GM21529 (cell line): ENCODE measurements around the gene GUCY2D.
"Not testable (repeated sequence)": the region's sequence is repeated elsewhere in the genome, so short reads cannot be mapped to it uniquely, and the experiment has no call there.

Experiments used
- ATAC-seq: cut with Tn5 transposase; IDR thresholded peaks from one replicate; pipeline ENCODE4 v1.9.1; 2021; ENCODE audit not compliant: unreplicated experiment

The GUCY2D gene

DNA sequence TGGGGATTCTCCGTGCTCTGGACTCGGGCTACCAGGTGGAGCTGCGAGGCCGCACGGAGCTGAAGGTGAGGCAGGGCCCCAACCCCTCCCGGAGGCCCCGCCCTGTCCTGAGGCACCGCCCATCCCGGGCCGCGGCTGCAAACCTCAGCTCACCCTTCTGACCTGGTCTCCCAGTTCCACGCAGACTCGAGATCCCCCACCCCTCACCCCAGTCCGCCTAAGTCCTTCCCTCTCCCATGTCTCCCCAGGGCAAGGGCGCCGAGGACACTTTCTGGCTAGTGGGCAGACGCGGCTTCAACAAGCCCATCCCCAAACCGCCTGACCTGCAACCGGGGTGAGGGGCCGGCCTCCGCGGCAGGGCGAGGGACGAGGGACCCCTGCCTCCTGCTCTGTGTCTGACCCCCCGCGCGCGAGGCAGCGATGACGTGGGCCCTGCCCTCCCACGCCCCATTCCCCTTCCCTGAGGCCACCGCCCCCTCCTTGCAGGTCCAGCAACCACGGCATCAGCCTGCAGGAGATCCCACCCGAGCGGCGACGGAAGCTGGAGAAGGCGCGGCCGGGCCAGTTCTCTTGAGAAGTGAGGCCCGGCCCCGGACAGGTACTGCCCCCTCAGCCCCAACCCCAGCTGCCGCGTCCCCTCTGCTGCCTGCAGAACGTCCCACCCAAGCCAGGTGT is 13.7 kb downstream of the GUCY2D start:
- no peak for ATAC-seq

DNA sequence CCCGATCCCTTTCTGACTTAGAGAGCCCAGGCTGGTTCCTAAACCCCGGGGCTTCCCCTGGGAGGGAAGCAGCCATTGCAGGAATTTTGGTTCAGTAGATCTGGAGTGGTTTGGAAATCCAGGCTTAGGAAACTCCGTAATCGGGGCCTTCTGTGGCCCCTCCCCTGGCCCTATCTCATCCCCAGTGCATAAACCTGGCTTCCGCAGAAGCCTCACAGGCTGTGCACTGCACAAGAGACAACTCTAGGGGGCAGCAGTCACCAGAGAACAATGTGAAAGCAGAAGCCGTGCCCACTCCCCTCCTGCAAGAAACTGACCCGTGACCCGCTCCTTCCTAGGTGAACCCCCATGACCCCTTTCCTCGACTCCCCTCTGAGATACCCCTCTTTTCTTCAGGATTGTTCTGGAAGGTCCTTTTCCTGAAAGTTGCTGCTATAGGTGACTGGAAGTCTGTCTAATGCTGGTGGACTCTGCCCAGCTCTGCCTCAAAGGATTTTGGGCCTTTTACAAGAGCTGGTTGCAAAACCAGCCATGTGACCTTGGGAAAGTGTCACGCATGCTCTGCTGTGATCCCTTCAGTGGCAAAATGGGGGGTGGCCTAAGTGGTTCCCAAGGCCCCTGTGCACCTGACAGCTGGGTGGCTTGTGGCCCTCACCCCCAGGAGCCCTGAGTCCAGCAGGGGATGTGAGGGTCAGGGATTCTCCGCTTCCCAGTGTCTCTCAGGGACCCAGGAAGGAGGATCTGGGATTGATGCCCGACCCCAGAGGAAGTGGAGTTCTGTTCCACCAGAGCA is 14.4 kb downstream of the GUCY2D start:
- ATAC-seq = no peak

DNA sequence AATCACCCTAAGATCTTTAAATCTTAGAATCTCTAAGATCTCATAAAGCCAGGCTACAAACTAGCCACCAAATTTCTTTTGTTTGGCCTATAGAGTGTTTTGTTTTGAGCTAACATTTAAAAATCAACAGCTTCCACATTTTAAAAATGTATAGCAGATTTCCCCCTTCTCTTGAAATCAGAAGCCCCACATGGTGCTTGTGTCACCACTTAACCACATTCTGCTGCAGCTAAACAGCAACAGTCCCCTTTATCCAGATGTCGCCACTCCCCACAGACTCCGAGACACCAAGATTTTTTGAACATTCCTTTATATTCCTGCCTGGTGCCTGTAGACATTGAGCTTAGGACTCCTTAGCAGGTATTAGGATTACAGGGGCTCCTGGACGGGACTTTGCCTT is 16.0 kb downstream of the GUCY2D start:
- no peak for ATAC-seq

DNA sequence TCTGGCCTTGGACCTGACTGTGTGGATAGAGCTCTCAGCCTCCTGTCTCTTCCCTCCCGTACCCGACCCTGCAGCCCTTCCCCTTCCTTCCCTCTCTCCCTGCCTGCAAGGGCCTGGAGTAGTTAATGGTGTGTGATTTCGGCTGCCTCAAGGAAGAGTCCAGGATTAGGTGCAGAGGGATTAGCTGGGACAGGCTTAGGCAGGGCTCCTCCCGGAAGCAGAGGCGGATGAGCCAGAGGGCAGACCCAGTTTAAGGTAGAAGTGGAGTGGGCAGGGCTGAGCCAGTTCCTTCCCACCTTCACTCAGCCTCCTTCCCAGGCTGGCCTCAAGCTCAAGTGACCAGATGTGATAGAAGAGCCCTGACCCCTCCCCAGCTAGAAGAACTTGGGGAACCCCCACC is 16.8 kb downstream of the GUCY2D start:
- ATAC-seq = no peak

DNA sequence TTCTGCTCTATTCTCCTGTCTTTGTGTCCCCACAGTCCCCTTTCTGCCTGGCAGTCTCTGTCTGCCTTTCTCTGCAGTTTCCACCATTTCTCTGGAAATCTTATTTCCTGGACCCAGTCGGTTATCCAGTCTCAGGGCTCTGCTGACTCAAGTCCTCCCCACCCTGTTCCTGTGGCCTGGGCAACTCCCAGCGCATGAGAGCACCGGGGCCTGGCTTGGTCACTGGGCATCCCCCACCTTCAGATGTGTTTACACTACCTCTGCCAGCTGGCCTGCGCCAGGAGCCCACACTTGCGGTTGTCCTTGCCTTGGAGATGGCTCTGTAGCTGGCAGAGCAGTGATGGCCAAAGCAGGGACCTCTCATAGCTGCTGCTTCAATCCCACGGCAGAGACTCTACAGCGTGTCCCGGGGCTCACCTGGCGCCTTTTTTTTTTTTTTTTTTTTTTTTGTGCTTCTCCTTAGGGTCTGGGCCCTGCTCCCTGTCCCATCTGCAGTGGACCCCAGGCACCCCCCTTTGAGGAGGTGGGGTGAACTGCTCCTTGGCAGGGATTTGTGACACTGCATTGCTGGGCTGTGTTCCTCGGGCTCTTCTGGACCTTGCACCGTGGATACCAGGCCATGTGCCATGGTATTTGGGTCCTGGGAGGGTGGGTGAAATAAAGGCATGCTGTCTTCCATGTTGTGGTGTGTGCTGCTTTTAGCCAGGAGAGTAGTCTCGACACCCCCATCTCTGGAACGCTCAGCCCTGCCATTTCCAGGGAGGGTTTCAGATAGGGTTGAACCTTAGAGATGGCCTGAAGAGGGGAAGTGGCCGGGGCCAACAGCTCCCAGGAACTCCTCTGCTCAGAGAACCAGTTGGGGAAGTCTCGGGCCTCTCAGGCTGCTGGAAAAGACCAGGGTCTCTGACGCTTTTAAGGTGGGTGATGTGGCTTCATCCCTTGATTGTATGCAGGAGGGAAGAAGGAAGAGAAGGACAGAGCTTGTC is 17.5 kb downstream of the GUCY2D start:
- no peak for ATAC-seq

DNA sequence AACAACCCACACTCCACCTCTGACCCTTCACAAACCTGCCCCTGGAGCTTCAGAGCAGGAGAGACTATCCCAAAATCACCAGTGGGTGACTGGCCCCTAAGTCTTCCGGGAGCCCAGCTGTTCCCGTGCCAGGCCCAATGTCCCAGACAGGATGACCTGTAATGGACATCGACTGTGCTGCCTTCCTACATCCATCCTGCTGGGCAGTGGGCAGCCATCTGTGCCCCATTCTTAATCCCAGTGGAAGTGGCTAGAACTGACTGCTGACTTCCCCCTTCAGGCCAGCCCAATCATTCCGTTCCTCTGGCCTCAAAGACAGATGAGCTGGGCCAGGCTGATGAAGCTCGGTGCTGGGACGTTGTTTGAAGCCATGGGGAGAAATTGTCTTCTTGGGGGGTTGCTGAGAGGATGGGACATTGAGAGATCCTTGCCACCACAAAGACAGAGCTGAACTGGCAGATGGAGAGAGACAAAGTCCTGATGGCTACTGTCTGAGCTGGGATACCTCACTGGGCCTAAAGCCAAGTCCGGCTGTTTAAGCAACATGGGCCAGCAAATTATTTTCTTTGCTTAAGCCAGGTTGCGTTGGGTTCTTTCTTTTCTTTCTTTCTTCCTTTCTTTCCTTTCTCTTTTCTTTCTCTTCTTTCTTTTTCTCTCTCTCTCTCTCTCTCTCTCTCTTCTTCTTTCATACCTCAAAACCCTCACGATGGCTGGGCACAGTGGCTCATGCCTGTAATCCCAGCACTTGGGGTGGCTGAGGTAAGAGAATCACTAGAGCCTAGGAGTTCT is 18.6 kb downstream of the GUCY2D start:
- no peak for ATAC-seq

DNA sequence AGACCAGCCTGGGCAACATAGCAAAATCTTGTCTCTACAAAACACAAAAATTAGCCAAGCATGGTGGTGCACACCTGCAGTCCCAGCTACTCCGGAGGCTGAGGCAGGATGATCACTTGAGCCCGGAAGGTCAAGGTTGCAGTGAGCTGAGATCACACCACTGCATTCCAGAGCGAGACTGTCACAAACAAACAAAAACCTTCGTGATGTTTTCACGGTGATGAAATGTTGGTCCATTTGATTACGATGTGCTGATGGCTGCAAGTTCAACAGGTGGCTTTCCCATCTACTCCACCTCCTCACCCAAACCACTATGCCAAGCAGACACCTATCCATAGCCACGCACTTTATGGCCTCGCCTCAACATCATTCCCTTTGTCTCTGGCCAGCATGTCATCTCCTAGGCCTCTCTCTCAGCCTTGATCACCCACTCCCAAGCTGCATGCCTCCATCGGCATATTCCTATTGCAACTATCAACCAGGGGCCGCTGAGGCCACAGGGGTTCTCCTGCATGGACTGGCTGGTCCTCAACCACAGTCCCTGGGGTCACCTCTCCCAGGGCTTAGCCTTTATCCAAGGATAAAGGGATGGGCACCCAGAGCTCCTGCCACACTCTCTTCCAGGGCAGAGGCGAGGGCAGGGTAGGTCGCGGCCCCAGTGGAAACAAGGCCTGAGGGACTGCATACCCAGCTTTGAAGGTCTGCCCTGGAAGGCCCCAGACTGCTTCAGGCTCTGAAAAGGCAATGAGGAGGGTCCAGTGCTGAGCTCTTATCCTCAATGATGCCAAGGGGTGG is 19.3 kb downstream of the GUCY2D start:
- no peak for ATAC-seq

DNA sequence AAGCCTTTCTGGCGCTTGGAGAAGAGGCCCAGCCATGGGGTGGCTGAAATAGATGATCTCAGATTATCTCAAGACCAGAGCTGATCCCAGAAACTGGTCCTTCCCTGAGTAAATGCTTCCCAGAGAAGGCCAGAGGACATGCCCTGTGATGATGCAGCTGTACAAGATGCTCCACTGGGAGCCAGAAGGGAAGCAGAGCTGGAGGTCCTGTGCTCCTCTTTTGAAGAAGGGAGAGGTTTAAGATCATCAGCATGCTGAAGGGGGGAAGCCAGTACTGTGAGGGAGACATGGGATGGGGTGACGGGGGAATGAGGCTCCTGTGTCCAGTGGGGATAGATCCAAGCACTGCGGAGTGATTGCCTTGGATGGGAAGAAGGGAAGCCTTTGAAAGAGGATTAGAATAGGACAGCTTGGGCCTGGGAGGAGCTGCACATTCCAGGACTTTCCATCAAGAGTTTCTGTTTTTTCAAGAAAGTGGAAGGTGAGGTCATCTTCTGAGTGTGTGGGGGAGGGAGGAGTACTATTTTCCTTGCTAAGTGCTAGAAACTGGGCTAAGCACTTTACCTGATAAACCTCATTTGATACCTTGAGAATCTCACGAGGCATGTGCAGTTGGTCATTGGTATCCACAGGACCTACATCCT is 20.1 kb downstream of the GUCY2D start:
- no peak for ATAC-seq

DNA sequence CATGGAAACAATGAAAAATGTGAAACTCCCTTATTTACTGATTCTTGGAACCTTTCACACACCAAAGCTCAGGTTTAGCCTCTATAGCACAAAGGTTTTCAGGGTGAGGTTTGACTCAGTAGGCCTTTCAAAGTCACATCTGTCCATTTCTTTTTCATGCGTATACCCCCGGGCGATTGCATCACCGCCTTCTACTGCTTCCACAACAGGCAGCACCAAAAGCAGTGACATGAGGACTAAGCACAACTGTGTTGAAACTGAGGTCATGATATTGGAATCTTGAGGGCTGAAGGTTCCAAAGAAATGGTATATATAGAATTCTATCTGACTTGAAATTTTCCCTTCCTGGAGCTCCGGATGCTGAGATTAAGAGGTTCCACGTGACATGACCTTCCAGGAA is 21.7 kb downstream of the GUCY2D start:
- ATAC-seq = not testable (repeated sequence)

DNA sequence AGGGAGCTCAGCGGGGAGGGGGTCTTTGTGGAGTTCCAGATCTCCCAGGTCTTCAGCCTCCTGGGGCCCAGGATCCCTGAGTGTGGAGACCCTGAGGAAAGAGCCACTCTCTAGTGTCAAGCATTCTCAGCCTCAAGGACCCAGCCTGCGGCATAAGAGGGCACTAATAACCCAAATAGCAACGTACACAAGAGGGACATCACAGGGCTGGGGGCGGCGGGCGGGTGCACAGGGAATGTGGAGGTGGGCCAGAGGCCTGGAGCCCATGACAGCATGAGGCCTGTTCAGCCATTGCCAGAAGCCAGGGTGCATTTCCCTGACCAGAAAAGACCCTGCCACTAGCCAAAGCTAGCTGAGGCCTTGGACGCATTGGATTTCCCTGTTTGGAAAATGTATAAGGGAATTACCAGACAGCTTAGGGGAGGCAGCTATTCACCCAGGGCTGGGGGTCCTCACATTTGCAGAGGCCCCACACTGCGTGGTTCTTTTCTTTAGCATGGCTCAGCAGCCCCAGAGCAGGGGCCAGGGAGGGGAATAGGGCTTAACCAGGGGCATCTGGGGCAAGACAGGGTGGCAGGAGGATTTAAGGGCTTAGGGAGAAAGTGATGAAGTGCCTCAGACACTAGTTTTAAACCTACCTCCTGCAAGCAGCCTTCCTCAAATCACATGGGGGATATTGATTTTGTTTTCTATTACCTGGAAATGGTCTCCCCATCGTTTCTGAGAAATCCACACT is 22.9 kb downstream of the GUCY2D start:
- ATAC-seq = no peak

DNA sequence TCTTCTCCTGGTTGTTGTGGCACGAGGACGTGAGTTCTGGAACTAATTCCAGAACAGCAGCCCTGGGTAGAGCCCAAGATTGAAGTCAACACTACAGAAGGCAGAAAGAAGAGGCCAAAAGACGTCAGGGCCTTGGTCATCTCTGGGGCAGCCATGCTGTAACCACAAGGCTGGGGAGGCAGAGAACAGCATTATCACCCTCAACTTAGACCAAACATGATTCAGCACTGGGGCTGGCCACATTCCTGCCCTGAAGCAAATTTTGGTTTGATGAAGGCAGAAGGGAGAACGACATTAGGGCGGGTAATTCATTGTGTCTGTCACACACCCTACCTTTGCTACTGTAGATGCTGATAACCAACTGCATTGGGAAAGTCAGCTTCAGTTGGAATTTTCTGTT is 26.7 kb downstream of the GUCY2D start:
- no peak for ATAC-seq

DNA sequence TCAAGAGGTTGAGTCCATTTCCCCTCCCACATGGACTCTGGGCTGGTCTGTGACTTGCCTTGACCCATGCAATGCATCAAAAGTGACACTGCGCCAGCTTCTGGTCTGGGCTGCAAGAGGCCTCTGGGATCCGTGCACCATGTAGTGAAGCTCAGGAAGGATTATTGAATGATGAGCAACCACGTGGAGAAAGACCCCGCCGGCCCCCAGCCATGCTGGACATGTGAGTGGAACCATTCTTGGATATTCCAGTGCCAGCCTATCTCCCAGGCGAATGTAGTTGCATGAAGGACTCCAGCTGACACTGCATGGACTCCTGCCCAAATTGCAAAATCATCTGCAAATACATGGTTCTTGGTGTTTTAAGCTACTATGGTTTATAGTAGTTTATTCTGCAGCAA is 28.8 kb downstream of the GUCY2D start:
- no peak for ATAC-seq

DNA sequence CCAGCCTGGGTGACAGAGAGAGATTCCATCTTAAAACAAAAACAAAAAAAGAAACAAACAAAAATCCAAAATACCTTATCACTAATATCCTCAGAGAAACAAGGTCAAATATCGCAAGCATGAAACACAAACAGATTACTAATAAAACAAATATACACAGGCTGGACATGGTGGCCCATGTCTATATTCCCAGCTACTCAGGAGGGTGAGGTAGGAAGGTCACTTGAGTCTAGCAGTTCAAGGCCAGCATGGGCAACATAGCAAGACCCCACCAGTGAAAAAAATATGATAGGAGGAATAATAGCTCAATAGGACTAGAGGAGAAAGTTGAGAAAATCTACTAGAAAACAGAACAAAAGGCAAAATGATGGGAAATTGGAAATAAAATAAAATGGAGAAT is 29.5 kb downstream of the GUCY2D start:
- ATAC-seq = no peak

DNA sequence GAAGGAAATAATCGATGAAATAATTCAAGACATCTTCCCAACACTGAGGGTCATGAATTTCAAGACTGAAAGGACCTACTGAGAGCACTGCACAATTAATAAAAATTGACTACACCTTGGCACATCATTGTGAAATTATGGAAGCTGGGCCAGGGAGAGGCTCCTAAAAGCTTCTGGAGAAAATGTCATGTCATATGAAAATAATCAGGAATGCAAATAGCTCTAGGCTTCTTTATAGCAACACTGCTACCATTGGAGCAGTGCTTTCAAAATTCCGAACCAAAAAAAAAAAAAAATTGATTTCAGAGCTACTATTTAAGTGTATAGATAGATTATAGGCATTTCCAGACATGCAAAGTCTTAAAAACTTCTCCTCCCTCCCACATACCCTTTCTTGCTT is 30.0 kb downstream of the GUCY2D start:
- ATAC-seq = no peak

DNA sequence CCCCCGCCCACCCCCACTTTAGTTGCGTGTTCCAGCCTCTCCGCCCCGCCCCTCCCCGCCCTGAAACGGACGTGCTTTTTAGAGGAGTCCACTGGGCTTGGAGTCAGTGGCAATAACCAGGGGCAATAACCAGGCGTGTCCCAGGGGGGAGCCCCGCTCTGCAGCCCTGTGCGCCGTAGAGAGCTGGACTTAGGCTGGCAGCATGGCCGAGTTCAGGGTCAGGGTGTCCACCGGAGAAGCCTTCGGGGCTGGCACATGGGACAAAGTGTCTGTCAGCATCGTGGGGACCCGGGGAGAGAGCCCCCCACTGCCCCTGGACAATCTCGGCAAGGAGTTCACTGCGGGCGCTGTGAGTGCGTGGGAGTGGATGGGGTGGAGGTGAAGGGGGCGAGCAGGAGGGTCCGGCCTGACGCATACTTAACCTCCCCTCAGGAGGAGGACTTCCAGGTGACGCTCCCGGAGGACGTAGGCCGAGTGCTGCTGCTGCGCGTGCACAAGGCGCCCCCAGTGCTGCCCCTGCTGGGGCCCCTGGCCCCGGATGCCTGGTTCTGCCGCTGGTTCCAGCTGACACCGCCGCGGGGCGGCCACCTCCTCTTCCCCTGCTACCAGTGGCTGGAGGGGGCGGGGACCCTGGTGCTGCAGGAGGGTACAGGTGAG is 36.7 kb downstream of the GUCY2D start, which contains the start of gene ALOX15B:
Gene ALOX15B (plus strand): TSS at position 106 of the 657 bp plus-strand sequence. CDS start 97 bp downstream, at position 203.
- ATAC-seq = no peak

DNA sequence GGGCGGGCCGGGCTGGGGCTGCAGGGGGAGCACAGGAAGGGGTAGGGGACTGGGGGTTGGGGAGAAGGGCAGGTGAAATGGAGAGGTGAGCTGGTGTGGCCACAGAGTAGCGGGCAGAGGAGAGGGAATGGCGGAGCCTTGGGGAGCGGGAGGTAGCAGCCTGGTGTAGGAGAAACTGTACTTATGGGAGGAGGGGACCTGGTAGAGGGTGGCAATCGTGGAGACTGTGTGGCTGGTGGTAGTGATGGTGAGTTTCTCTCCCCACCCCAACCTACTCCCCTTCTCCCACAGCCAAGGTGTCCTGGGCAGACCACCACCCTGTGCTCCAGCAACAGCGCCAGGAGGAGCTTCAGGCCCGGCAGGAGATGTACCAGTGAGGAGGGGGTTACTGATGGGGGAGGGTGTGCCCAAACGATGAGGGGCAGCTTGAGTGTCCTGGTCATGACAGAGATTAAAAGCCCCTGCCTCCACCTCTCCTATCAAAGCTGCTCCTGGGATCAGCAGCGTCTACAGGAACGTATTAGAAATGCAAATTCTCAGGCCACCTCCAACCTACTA is 37.3 kb downstream of the GUCY2D start:
- no peak for ATAC-seq

DNA sequence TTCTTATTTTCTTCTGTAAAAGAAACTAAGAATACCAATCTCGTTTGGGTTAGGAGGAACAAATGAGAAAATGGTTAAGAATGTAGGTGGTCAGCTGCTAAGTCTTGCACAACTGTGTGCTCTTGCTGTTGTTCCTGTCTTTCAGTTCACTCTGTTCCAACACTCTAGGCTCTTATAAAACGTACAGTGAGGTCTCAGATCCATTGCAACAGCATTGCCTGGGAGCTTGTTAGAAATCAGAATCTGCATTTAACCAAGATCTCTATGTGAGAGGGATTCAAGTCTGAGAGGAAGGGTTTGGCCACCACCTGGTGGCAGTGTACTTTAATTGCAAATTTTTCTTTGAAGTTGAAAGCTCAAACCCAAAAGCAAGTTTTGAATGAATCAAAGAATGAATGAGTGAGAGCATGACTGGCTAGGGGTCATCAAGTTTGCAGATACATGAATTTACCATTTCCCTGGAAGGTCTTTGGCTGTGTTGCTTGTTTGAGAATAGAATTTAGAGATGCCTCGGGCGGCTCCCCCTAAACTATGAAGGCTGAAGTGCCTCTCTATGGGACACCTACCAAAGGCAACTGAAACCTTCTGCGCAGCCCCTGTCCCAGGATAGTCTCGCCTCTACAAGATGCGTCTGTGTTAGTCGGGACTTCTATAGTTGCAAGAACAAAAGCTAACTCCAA is 39.0 kb downstream of the GUCY2D start:
- no peak for ATAC-seq
